ENCODE measurements around the gene RPS6KA2.

- TF ChIP-seq POLR2AphosphoS5 (IDR thresholded peaks at IDR 0.05; ENCODE audit: borderline replicate concordance, low read depth, low read length) (no peak), EZH2 (IDR thresholded peaks at IDR 0.05) (no peak), FOXP2 (optimal IDR thresholded peaks at IDR 0.05; ENCODE audit: control extremely low read depth, extremely low read length, insufficient read depth) (no peak)
Observed at GRCh38 chr6:166570929-166571713, 55.9 kb downstream of the RPS6KA2 start.

All from SK-N-MC (cell line).